Neuronal stem cell (in vitro differentiated cells): ENCODE data around the gene DNAAF6.

Experiments used
- DNase-seq: peaks from one replicate; pipeline ENCODE4 v3.0.0-alpha.2; 2013; ENCODE audit warnings: low spot score
- H2AFZ ChIP-seq: one replicate; pipeline ENCODE4 v1.6.1; 2013; ENCODE audit warnings: mild to moderate bottlenecking, low read length, inconsistent platforms
- H2AK5ac ChIP-seq: 2 replicates; pipeline ENCODE4 v1.6.1; 2013; ENCODE audit warnings: low read depth, mild to moderate bottlenecking, inconsistent platforms, low read length, moderate library complexity, mixed read lengths
- H2BK120ac ChIP-seq: 2 replicates; pipeline ENCODE4 v1.6.1; 2013; ENCODE audit warnings: low read depth, mild to moderate bottlenecking, inconsistent platforms, low read length, moderate library complexity, mixed read lengths
- H2BK12ac ChIP-seq: one replicate; pipeline ENCODE4 v1.6.1; 2013; ENCODE audit warnings: low read length, inconsistent platforms
- H2BK15ac ChIP-seq: 2 replicates; pipeline ENCODE4 v1.6.1; 2013; ENCODE audit warnings: mild to moderate bottlenecking, low read length, inconsistent platforms, mixed read lengths
- H2BK5ac ChIP-seq: one replicate; pipeline ENCODE4 v1.6.1; 2013; ENCODE audit warnings: inconsistent platforms, mild to moderate bottlenecking, low read length, moderate library complexity
- H3K14ac ChIP-seq: one replicate; pipeline ENCODE4 v1.6.1; 2013; ENCODE audit warnings: low read length, inconsistent platforms
- H3K18ac ChIP-seq: 2 replicates; pipeline ENCODE4 v1.6.1; 2013; ENCODE audit warnings: low read length, inconsistent platforms
- H3K23ac ChIP-seq: 2 replicates; pipeline ENCODE4 v1.6.1; 2013; ENCODE audit warnings: low read depth, mild to moderate bottlenecking, mixed read lengths, low read length, inconsistent platforms; ENCODE audit not compliant: poor library complexity
- H3K27ac ChIP-seq: replicated peaks from 3 replicates; pipeline ENCODE4 v1.5.1; 2013; ENCODE audit warnings: low read length, inconsistent platforms
- H3K27me3 ChIP-seq, 3 experiments: 2 replicates each; pipeline ENCODE4 v1.6.1; 2013; ENCODE audit warnings: low read length in 3 of 3, mild to moderate bottlenecking in 2 of 3, inconsistent platforms in 1 of 3, low read depth in 1 of 3, mixed read lengths in 1 of 3, moderate library complexity in 1 of 3; ENCODE audit not compliant: control insufficient read depth in 3 of 3, insufficient read depth in 3 of 3
- H3K36me3 ChIP-seq, 2 donors: replicated peaks in 1 of 2; 2 replicates each; pipeline ENCODE4 v1.6.1; 2013; ENCODE audit warnings: low read length in 2 of 2; ENCODE audit not compliant: control insufficient read depth in 2 of 2, insufficient read depth in 2 of 2
- H3K4ac ChIP-seq: 2 replicates; pipeline ENCODE4 v1.6.1; 2013; ENCODE audit warnings: inconsistent platforms, mild to moderate bottlenecking, low read length, moderate library complexity
- H3K4me1 ChIP-seq, 2 donors: 1 replicate in 1 of 2; 2 replicates in 1 of 2; pipeline ENCODE4 v1.6.1; 2013; ENCODE audit warnings: low read length in 2 of 2, low read depth in 1 of 2; ENCODE audit not compliant: control insufficient read depth in 2 of 2, insufficient read depth in 1 of 2
- H3K4me2 ChIP-seq: one replicate; pipeline ENCODE4 v1.6.1; 2013; ENCODE audit warnings: mild to moderate bottlenecking, low read length, inconsistent platforms; ENCODE audit not compliant: insufficient read depth, poor library complexity, severe bottlenecking
- H3K4me3 ChIP-seq, 2 donors: 2 replicates each; pipeline ENCODE4 v1.5.1; 2013; ENCODE audit warnings: low read length in 2 of 2, mild to moderate bottlenecking in 2 of 2, inconsistent platforms in 1 of 2, moderate library complexity in 1 of 2
- H3K79me1 ChIP-seq: one replicate; pipeline ENCODE4 v1.6.1; 2013; ENCODE audit warnings: low read depth, mild to moderate bottlenecking, inconsistent platforms, low read length, moderate library complexity
- H3K9ac ChIP-seq: one replicate; pipeline ENCODE4 v1.6.1; 2013; ENCODE audit warnings: mild to moderate bottlenecking, low read depth, low read length, inconsistent platforms; ENCODE audit not compliant: poor library complexity
- H3K9me3 ChIP-seq, 2 donors: replicated peaks in 1 of 2; 2 replicates each; pipeline versions ENCODE3 to v1.6.1; 2013; ENCODE audit warnings: low read length in 2 of 2, mild to moderate bottlenecking in 2 of 2, inconsistent platforms in 1 of 2, low read depth in 1 of 2, mixed read lengths in 1 of 2, moderate library complexity in 1 of 2; ENCODE audit not compliant: control insufficient read depth in 2 of 2, insufficient read depth in 1 of 2
- H4K8ac ChIP-seq: one replicate; pipeline ENCODE4 v1.6.1; 2013; ENCODE audit warnings: low read depth, mild to moderate bottlenecking, inconsistent platforms, low read length, moderate library complexity
- H4K91ac ChIP-seq: one replicate; pipeline ENCODE4 v1.6.1; 2013; ENCODE audit warnings: low read length, low read depth, mild to moderate bottlenecking, inconsistent platforms; ENCODE audit not compliant: poor library complexity
- WGBS, 2 donors: extraction: QIAGEN DNeasy Blood & Tissue Kit; methylation state at CpG; one replicate each; pipeline ENCODE4 v1.1.7; 2013; ENCODE audit warnings: missing lambda C conversion rate in 2 of 2, mixed read lengths in 1 of 2; ENCODE audit not compliant: insufficient read length in 2 of 2, insufficient replicate concordance in 1 of 2; ENCODE audit errors: extremely low coverage in 2 of 2; 5-methylcytosine and 5-hydroxymethylcytosine counted together

The DNAAF6 gene

DNA sequence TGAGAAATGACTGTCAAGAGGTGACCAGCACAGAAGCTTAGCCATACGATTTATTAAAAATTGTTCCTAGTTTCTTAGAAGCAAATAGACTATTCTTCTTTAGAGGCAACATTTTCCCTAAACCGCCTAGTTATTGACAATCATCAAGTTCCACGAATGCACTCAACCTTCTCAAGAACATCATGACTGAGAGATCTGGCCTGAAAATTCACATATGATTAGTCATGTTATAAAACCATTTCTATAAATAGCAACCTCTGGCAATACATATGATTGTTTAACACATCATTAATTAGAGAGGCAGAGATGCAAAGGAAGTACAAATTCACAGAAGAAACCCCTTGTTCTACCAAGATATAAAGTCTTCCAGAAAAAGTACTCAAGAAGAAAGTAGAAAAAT, 6.9 kb upstream of the DNAAF6 start:
- no peak overlapping the region for H3K23ac ChIP-seq

DNA sequence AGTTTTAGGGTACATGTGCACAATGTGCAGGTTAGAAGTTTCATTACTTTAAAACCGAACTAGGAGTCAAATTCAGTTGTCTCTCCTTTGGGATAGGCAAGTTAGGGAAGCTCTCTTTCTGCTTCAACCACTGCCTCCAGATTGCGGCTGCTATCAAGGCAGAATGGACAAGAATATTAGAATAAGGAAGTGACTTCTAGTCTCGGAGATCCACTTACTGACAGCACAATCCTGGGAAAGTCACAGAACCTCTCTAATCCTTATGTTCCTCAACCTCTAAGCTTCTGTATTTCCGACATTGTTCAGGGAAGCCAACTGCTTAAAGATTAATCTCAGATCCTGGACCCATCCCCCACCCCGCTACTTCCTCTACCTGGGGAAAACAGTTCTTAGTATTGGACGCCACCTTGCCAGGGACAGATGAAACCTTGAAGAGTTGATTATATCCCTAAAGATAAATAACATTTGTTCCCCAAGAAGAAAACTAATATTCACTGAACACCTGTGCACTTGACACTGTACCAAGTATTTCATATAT, 2.3 kb upstream of the DNAAF6 start:
- no peak for DNase-seq

More for the DNA sequence above, 6.9 kb upstream of the DNAAF6 start:
- Histone ChIP-seq H3K9ac (no peak overlapping the region), H3K9me3 (no peaks in the 10 kb centered on the region), H3K4me1 (no peaks in the 10 kb centered on the region), H2BK120ac (no peak overlapping the region), H3K27ac (no peak overlapping the region), H3K4ac (no peak overlapping the region), H2BK5ac (no peak overlapping the region), H2AFZ (no peak overlapping the region), H2AK5ac (no peak overlapping the region), H2BK12ac (no peak overlapping the region), H4K8ac (no peak overlapping the region), H3K4me3 (no peak overlapping the region), H3K4me2 (no peak overlapping the region), H4K91ac (no peak overlapping the region), H3K14ac (no peak overlapping the region), H2BK15ac (no peak overlapping the region), H3K27me3 (no peaks in the 10 kb centered on the region), H3K36me3 (no peaks in the 10 kb centered on the region), H3K79me1 (no peaks in the 10 kb centered on the region), H3K18ac (no peak overlapping the region)
- no CpG with 5 or more reads among the region's 3 CpGs for WGBS, 2 donors
- DNase-seq = no peak

GRCh38 chrX:107206697-107207065, 270 bp downstream of the DNAAF6 start:
- H2BK12ac ChIP-seq = no peak overlapping the region
- no peak overlapping the region for H3K23ac ChIP-seq
- H2BK5ac ChIP-seq = no peak overlapping the region
- no peak overlapping the region for H2BK120ac ChIP-seq
- H3K4me1 ChIP-seq = no peaks in the 10 kb centered on the region
- no peak overlapping the region for H3K4me3 ChIP-seq
- no peak overlapping the region for H2BK15ac ChIP-seq
- no peaks in the 10 kb centered on the region for H3K36me3 ChIP-seq
- WGBS, 2 donors = no CpG with 5 or more reads among the region's 9 CpGs
- H3K27me3 ChIP-seq = no peaks in the 10 kb centered on the region
- H3K79me1 ChIP-seq = no peaks in the 10 kb centered on the region
- H3K4ac ChIP-seq = no peak overlapping the region
- H2AK5ac ChIP-seq = no peak overlapping the region
- H3K4me2 ChIP-seq = peak overlapping the region; percentile 23
- no peak overlapping the region for H4K8ac ChIP-seq
- H3K9me3 ChIP-seq = no peaks in the 10 kb centered on the region
- H4K91ac ChIP-seq = no peak overlapping the region
- no peak overlapping the region for H3K27ac ChIP-seq
- peak overlapping the region; percentile 3 for H2AFZ ChIP-seq
- no peak for DNase-seq
- no peak overlapping the region for H3K9ac ChIP-seq
- no peak overlapping the region for H3K18ac ChIP-seq
- H3K14ac ChIP-seq = no peak overlapping the region

More for the DNA sequence above, 2.3 kb upstream of the DNAAF6 start:
- Histone ChIP-seq H3K36me3 (no peaks in the 10 kb centered on the region), H3K27ac (no peak overlapping the region), H3K79me1 (no peaks in the 10 kb centered on the region), H2BK15ac (no peak overlapping the region), H3K18ac (no peak overlapping the region), H3K14ac (no peak overlapping the region), H2BK5ac (no peak overlapping the region), H4K91ac (no peak overlapping the region), H4K8ac (no peak overlapping the region), H3K23ac (no peak overlapping the region), H2BK120ac (no peak overlapping the region), H3K9ac (no peak overlapping the region), H3K4ac (no peak overlapping the region), H3K4me2 (no peak overlapping the region), H2BK12ac (no peak overlapping the region), H3K9me3 (no peaks in the 10 kb centered on the region), H2AFZ (no peak overlapping the region), H3K4me1 (no peaks in the 10 kb centered on the region), H3K4me3 (no peak overlapping the region), H2AK5ac (no peak overlapping the region), H3K27me3 (no peaks in the 10 kb centered on the region)
- WGBS, 2 donors = no CpG with 5 or more reads among the region's 6 CpGs

DNA sequence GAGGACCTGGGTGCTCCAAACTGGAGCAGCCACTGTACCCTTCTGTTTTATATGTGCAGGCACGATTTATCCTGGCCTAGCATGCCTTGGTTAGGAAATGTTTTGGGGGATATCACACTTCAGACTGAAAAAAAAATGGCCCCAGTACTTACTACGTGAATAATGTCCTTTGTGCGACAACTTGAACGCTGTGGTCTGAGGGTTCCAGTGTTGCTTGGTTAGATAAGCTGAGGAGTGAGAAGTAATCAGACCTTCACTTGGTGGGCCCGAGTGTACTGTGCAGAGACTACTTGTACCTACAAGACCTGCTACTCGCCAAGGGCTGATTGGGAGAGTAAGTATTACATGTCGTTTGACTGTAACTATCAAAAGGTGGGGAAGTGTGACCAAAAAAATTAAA, 678 bp downstream of the DNAAF6 start:
- Histone ChIP-seq H3K4me1 (no peaks in the 10 kb centered on the region), H3K36me3 (no peaks in the 10 kb centered on the region), H4K8ac (no peak overlapping the region), H3K4me3 (no peak overlapping the region), H2BK5ac (no peak overlapping the region), H3K14ac (no peak overlapping the region), H3K27ac (no peak overlapping the region), H3K23ac (no peak overlapping the region), H3K18ac (no peak overlapping the region), H3K4ac (no peak overlapping the region), H4K91ac (no peak overlapping the region), H3K9me3 (no peaks in the 10 kb centered on the region), H2AFZ (no peak overlapping the region), H3K9ac (no peak overlapping the region), H2AK5ac (no peak overlapping the region), H2BK15ac (no peak overlapping the region), H2BK12ac (no peak overlapping the region), H2BK120ac (no peak overlapping the region), H3K79me1 (no peaks in the 10 kb centered on the region), H3K4me2 (no peak overlapping the region), H3K27me3 (peaks cover 0 to 1% (median 0%) of the 10 kb centered on the region in 3 experiments)
- WGBS, 2 donors = no CpG with 5 or more reads among the region's 7 CpGs
- DNase-seq = no peak
